Caco-2 (cell line): ENCODE measurements around the gene ATP10B. TPM values are rescaled to one million over a fixed set of nuclear protein-coding genes. Genes with fewer than 3 reads are reported as not detected.

ENCODE experiments used
- BruUV-seq: library from RNA; stranded (reverse); fragments of 400-500 nt; replicated peaks from 2 replicates; lab custom pipeline; 2021; lab: Mats Ljungman, UMichigan
- CTCF ChIA-PET: fragments of 300-600 bp; sonication (Branson Sonifier 250); formaldehyde crosslinking; loops from one replicate; lab custom pipeline; 2022; ENCODE audit warnings: antibody characterized with exemption; lab: Charles Lee
- POLR2A ChIA-PET: fragments of 300-600 bp; sonication (Branson Sonifier 250); formaldehyde crosslinking; loops from one replicate; lab custom pipeline; 2022; ENCODE audit warnings: antibody characterized with exemption; lab: Charles Lee
- DNase-seq, 2 experiments: peaks; one replicate each; pipeline versions ENCODE4 v3.0.0 to v3.0.0-alpha.2; 2020 to 2022
- H3K27me3 ChIP-seq: replicated peaks from 2 replicates; pipeline ENCODE4 v1.6.0; 2011; ENCODE audit warnings: low read length; ENCODE audit not compliant: control insufficient read depth, insufficient read depth
- H3K36me3 ChIP-seq: 2 replicates; pipeline ENCODE4 v1.5.1; 2011; ENCODE audit warnings: low read length; ENCODE audit not compliant: control insufficient read depth, insufficient read depth
- H3K4me1 ChIP-seq: fragments of 250-450 bp; sonication (Bioruptor Pico); 2 replicates; pipeline ENCODE4 v1.5.1; 2020; ENCODE audit warnings: mild to moderate bottlenecking
- H3K4me3 ChIP-seq: 2 replicates; pipeline ENCODE4 v1.5.1; 2011; ENCODE audit warnings: low read depth, mild to moderate bottlenecking, control low read depth, low read length
- H3K9me3 ChIP-seq: fragments of 250-450 bp; sonication (Bioruptor Pico); 2 replicates; pipeline ENCODE4 v1.5.1; 2020; ENCODE audit warnings: mild to moderate bottlenecking, moderate library complexity
- H3K27ac Mint-ChIP-seq: one replicate; pipeline ENCODE4 v1.8.0; 2022; ENCODE audit warnings: mixed read lengths; ENCODE audit not compliant: unreplicated experiment
- H3K27me3 Mint-ChIP-seq: one replicate; pipeline ENCODE4 v1.8.0; 2022; ENCODE audit warnings: mixed read lengths; ENCODE audit not compliant: insufficient read depth, unreplicated experiment
- H3K36me3 Mint-ChIP-seq: one replicate; pipeline ENCODE4 v1.8.0; 2022; ENCODE audit warnings: mild to moderate bottlenecking, mixed read lengths; ENCODE audit not compliant: insufficient read depth, unreplicated experiment
- H3K4me1 Mint-ChIP-seq: one replicate; pipeline ENCODE4 v1.8.0; 2022; ENCODE audit warnings: low read depth, mixed read lengths; ENCODE audit not compliant: unreplicated experiment
- H3K4me3 Mint-ChIP-seq: one replicate; pipeline ENCODE4 v1.8.0; 2022; ENCODE audit warnings: mild to moderate bottlenecking, moderate library complexity, mixed read lengths; ENCODE audit not compliant: unreplicated experiment
- H3K9me3 Mint-ChIP-seq: one replicate; pipeline ENCODE4 v1.8.0; 2022; ENCODE audit warnings: mixed read lengths; ENCODE audit not compliant: unreplicated experiment
- intact Hi-C: fragments of 100-400 bp; cut with micrococcal nuclease; formaldehyde crosslinking; loops from one replicate; pipeline ENCODE4 v1.10.0; 2022; ENCODE audit not compliant: unreplicated experiment
- total RNA-seq: library from RNA; stranded (reverse); gene quantifications from 2 replicates; pipeline ENCODE4 v1.2.3, GENCODE V29; 2022
- TF ChIP-seq, protein P1 (sequence below), 2 experiments: fragments of 200-600 bp in 1 of 2; IDR thresholded peaks; 1 replicate in 1 of 2; 2 replicates in 1 of 2; pipeline versions ENCODE4 v1.5.1 to v1.8.0; 2011 to 2022; ENCODE audit warnings: antibody characterized with exemption in 1 of 2, control low read depth in 1 of 2, inconsistent platforms in 1 of 2, low read depth in 1 of 2, low read length in 1 of 2, mild to moderate bottlenecking in 1 of 2, moderate library complexity in 1 of 2; ENCODE audit not compliant: insufficient read depth in 1 of 2, severe bottlenecking in 1 of 2, unreplicated experiment in 1 of 2

The ATP10B gene
- total RNA-seq, 1 experiment from 2014 or later, result 0.43 TPM

GRCh38 chr5:160605266-160605665 is 246.7 kb downstream of the ATP10B start:
- no peaks in the 10 kb centered on the region for H3K4me1 Mint-ChIP-seq
- ChIA-PET CTCF (no interaction called here), POLR2A (no interaction called here)
- no peak overlapping the region for H3K4me3 Mint-ChIP-seq
- Histone ChIP-seq H3K36me3 (no peaks in the 10 kb centered on the region), H3K4me3 (no peak overlapping the region), H3K27me3 (no peaks in the 10 kb centered on the region), H3K4me1 (no peaks in the 10 kb centered on the region; the same call in 1 of the 2 replicates), H3K9me3 (no peaks in the 10 kb centered on the region)
- no TSS peak for BruUV-seq
- H3K27me3 Mint-ChIP-seq, result no peaks in the 10 kb centered on the region
- TF ChIP-seq, protein P1, sequence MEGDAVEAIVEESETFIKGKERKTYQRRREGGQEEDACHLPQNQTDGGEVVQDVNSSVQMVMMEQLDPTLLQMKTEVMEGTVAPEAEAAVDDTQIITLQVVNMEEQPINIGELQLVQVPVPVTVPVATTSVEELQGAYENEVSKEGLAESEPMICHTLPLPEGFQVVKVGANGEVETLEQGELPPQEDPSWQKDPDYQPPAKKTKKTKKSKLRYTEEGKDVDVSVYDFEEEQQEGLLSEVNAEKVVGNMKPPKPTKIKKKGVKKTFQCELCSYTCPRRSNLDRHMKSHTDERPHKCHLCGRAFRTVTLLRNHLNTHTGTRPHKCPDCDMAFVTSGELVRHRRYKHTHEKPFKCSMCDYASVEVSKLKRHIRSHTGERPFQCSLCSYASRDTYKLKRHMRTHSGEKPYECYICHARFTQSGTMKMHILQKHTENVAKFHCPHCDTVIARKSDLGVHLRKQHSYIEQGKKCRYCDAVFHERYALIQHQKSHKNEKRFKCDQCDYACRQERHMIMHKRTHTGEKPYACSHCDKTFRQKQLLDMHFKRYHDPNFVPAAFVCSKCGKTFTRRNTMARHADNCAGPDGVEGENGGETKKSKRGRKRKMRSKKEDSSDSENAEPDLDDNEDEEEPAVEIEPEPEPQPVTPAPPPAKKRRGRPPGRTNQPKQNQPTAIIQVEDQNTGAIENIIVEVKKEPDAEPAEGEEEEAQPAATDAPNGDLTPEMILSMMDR (IDR thresholded peaks at IDR 0.05; ENCODE audit: insufficient read depth in 1 of 2, low read depth in 1 of 2, low read length in 1 of 2, severe bottlenecking in 1 of 2, unreplicated experiment in 1 of 2), result no peak
- no peaks in the 10 kb centered on the region for H3K9me3 Mint-ChIP-seq
- no peaks in the 10 kb centered on the region for H3K36me3 Mint-ChIP-seq
- no peak overlapping the region for H3K27ac Mint-ChIP-seq
- DNase-seq, result no peak
- intact Hi-C loops, result no loop called here

- Mint-ChIP-seq H3K27me3 (no peaks in the 10 kb centered on the region), H3K4me1 (no peaks in the 10 kb centered on the region), H3K4me3 (no peak overlapping the region), H3K27ac (no peak overlapping the region), H3K9me3 (no peaks in the 10 kb centered on the region), H3K36me3 (no peaks in the 10 kb centered on the region)
- no peaks in the 10 kb centered on the region for H3K36me3 ChIP-seq
- H3K4me1 ChIP-seq, result no peaks in the 10 kb centered on the region; the same call in 1 of the 2 replicates
- TF ChIP-seq, protein P1 (IDR thresholded peaks at IDR 0.05; ENCODE audit: insufficient read depth in 1 of 2, low read depth in 1 of 2, low read length in 1 of 2, severe bottlenecking in 1 of 2, unreplicated experiment in 1 of 2), result no peak
- BruUV-seq, result no TSS peak
- CTCF ChIA-PET, result no interaction called here
- no peaks in the 10 kb centered on the region for H3K27me3 ChIP-seq
- POLR2A ChIA-PET, result no interaction called here
- intact Hi-C loops, result no loop called here
- DNase-seq, result no peak
- no peak overlapping the region for H3K4me3 ChIP-seq
- no peaks in the 10 kb centered on the region for H3K9me3 ChIP-seq
Measured at GRCh38 chr5:160604484-160604883, 247.5 kb downstream of the ATP10B start.

DNA sequence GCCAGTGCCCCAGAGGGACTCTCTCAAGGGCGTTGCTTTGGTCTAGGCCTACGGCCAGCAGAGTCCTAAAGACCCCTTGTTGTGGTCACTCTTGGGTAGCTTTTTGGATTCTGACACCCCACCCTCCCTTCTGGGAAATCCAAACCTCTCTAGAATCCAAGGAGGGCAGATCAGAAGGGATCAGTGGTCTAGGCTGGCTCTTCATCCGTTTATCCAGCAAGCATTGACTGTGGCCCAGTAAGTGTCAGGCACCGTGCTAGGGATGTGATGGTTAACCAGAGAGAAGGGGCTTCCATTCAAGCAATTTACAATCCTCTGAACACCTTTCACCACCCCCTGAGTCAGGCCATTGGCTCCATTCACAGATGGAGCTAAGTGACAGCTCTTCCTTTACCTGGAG is 249.3 kb downstream of the ATP10B start:
- CTCF ChIA-PET, result no interaction called here
- no peaks in the 10 kb centered on the region for H3K4me1 Mint-ChIP-seq
- BruUV-seq, result no TSS peak

More for the DNA sequence above, 249.3 kb downstream of the ATP10B start:
- no peaks in the 10 kb centered on the region for H3K9me3 Mint-ChIP-seq
- H3K36me3 ChIP-seq, result no peaks in the 10 kb centered on the region
- H3K4me1 ChIP-seq, result no peaks in the 10 kb centered on the region; the same call in 1 of the 2 replicates
- H3K27ac Mint-ChIP-seq, result no peak overlapping the region
- no peaks in the 10 kb centered on the region for H3K27me3 ChIP-seq
- TF ChIP-seq, protein P1 (IDR thresholded peaks at IDR 0.05; ENCODE audit: insufficient read depth in 1 of 2, low read depth in 1 of 2, low read length in 1 of 2, severe bottlenecking in 1 of 2, unreplicated experiment in 1 of 2), result no peak
- H3K4me3 Mint-ChIP-seq, result no peak overlapping the region
- no peaks in the 10 kb centered on the region for H3K9me3 ChIP-seq
- intact Hi-C loops, result no loop called here
- no peaks in the 10 kb centered on the region for H3K27me3 Mint-ChIP-seq
- no peak overlapping the region for H3K4me3 ChIP-seq
- DNase-seq, result no peak
- POLR2A ChIA-PET, result no interaction called here
- no peaks in the 10 kb centered on the region for H3K36me3 Mint-ChIP-seq
